Stimulated activated CD8-positive, alpha-beta memory T cell treated with anti-CD3 and anti-CD28 coated beads, Interleukin-15, amount 100 ng/mL, for 48 hours (primary cell): ENCODE measurements around the gene AP1S1.
"Not testable (repeated sequence)": the region's sequence is repeated elsewhere in the genome, so short reads cannot be mapped to it uniquely, and the experiment has no call there.

Experiments
- DNase-seq, 2 donors: peaks; one replicate each; pipeline ENCODE4 v3.0.0-alpha.2; 2020; ENCODE audit warnings: low read depth in 2 of 2

Gene AP1S1

DNA sequence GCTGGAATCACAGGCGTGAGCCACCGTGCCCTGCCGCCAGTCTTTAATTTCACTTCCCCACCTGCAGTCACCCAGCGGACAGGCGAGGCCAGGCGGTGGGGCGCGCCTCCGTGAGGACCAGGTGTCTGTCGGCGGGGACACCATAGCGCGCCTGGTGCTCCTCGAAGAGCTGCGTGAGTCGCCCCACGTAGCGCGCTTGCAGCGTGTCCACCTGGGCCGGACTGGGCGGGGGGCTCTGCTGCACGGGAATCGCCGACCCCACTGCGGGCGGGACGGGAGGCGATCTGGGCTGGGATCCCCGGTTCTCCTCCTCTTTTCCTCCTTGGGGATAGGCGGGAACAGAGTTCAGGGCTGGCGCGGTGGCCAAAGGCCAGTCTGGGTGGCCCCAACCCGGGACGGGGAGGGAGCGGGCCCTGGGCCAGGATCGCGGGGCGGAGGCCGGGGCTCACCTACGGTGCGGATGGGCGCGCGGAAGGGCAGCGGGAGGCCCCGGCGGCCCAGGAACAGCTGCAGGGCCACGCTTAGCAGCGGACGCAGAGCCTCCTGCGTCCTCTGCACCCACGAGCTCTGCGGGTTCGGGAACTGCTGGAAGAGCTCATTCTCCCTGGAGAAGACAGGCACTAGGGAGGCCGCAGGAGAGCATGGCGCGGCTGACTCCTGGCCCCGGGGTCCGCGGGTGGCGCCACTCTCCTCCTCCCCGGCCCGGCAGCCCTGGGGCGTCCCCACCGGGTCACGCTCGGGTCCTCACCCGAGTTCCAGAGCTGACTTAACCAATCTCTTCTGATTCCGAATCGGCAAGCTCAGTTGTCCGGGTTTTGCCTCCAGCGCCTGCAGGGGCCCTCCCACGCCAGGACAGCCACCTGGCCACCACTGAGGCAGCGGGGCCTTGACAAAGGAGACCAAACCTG, 47.7 kb downstream of the AP1S1 start:
- DNase-seq: no peak

DNA sequence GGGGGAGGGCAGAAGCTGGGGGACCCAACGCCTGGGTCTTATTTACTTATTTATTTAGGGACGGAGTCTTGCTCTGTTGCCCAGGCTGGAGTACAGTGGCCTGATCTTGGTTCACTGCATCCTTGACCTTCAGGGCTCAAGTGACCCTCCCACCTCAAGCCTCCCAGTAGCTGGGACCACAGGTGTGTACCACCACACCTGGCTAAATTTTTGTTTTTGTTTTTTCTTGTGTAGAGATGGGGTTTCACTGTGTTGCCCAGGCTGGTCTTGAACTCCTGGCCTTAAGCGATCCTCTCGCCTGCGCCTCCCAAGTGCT, 48.3 kb downstream of the AP1S1 start:
- no peak for DNase-seq

DNA sequence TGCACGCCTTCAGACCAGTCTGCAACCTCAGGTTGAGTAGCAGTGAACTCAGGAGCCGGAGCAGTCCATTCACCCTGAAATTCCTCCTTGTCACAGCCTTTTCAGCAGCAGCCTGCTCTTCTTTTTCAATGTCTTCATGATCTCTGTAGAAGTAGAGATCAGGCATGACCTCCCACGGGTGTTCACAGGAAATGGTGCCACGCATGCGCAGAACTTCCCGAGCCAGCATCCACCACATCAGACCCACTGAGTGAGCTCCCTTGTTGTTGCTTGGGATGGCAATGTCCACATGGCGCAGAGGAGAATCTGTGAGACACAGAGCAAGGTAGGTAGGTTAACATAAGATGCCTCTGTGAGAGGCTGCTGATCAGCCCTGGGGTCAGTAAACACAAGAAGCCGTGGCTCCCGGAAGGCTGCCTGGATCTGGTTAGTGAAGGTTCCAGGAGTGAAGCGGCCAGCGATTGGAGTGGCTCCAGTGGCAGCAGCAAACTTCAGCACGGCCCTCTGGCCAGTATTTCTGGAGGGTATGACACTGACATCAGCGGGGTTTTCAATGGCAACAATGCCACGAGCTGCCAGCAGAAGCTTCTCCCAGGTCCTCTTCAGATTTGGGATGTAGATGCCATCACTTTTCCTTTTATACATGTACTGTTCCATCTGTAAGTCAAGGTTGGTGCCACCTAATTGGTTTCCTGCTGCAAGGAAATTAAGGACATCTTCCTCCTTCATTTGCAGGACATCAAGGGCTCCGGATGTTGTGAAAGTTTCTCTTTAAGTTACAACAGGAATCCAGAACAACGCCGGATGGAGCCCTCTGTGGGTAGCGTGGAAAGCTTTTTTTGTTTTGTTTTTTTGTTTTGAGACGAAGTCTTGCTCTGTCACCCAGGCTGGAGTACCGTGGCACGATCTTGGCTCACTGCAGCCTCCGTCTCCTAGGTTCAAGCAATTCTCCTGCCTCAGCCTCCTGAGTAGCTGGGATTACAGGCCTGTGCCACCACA, 49.8 kb downstream of the AP1S1 start:
- DNase-seq: not testable (repeated sequence)

DNA sequence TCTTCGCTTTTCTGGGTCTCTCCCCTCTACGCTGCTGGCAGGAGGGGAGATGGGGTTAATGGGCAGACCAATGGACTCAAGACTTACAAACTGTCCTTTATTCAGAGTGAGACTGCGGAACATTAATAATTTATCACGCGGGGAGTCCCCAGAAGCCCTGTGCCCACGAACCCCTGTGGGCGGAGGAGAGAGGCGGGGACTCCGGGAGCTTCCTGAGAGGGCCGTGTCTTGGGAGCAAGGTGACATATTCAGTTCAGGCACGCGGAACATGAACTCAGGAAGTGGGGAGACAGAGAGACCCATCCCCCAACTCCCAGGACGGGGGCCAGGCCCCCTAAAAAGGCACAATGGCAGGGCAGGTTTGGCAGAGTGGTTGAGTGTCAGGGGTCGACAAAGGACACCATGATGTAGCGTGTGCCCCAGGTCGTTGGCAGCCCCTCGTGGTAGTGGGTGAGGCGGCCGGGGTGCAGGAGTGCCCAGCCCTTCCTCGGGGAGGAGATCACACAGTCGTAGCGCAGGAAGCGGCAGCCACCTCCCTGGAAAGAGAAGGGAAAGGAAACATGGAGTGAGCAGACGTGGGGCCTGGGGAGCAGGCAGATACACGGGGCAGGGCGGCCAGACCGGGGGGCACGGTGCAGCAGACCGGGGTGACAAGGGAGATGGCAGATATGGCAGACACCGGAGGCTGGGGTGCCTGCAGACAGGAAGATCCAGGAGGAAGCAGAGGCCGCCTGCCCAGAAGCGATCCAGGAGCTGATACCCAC, 51.8 kb downstream of the AP1S1 start:
- no peak for DNase-seq

DNA sequence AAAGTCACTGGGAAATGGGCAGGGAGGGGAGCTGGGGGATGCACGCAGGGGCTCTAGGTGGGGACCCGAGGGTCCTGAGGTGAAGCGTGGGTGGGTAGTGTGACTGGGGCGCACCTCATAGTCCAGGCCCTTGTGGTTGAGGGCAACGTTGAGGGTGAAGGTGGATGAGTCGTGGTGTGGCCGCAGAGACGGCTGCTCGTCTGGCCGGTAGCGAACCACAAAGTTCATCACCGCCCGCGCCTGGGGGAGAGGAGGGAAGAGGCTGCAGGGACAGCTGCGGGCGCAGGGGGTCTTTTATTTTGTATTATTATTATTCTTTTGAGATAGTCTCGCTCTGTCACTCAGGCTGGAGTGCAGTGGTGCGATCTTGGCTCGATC, 52.4 kb downstream of the AP1S1 start:
- DNase-seq: no peak

DNA sequence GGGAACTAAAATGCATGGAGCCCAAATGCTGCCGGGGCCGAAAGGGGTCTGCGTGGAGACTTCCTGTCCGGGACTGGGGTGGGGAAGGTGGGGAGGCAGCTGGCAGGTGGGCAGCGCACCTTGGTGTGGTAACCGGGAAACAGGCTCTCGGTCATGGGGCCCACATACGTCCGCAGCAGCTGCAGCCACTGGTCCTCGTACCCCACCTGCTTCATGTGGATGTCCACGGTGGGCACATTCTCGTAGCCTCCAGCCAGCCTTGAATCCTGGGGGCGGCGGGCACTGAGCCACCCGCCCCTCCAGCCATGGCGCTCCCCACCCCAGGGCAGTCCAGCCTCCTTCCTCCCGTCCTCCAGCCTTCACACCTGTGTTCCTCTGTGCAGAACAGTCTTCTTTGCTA, 53.2 kb downstream of the AP1S1 start:
- no peak for DNase-seq

DNA sequence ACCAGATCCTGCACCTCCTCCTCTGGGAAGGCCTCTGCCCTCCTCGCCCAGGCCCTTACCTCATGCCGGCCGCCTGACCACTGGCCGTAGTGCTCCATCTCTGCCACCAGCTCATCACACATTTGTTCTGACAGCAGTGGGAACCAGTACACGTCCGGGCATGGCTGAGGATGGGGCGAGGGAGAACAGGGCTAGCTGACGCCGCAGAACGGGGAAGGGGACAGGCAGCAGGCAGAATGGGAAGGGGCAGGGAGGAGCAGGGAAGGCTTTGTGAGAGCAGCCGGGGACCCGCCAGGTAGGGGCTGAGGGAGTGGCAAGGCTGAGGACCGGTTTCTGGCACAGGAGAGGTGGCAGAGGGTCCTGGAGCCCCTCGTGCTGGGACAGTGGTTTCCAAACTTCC, 54.5 kb downstream of the AP1S1 start:
- DNase-seq: no peak

DNA sequence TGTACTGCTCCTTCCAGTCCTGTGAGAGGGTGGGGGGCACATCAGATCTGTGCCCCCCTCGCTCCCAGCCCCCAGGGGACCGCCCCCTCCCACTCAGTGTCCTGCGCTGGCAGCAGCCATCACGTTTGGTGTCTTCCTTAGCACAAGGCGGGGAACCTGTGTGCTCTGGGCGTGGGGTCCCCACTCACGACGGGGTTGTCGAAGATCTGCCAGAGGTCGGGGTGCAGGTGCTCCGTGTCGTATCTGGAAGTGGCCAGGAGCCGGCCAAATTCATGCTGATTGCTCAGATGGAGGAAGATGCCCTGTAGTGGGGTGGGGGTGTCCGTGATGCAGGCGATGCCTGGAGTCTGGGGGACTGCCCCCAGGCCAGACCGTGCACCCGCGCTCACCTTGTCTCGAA, 55.9 kb downstream of the AP1S1 start:
- no peak for DNase-seq
